Hematopoietic multipotent progenitor cell treated with erythropoietin and hydrocortisone succinate and interleukin-3 and kit ligand, for 8 days (in vitro differentiated cells): ENCODE data around the gene TNFSF4.
"Not testable (repeated sequence)": the region's sequence is repeated elsewhere in the genome, so short reads cannot be mapped to it uniquely, and the experiment has no call there.

ENCODE experiments used
- DNase-seq: peaks from one replicate; pipeline ENCODE4 v3.0.0-alpha.2; 2015

Gene TNFSF4

DNA sequence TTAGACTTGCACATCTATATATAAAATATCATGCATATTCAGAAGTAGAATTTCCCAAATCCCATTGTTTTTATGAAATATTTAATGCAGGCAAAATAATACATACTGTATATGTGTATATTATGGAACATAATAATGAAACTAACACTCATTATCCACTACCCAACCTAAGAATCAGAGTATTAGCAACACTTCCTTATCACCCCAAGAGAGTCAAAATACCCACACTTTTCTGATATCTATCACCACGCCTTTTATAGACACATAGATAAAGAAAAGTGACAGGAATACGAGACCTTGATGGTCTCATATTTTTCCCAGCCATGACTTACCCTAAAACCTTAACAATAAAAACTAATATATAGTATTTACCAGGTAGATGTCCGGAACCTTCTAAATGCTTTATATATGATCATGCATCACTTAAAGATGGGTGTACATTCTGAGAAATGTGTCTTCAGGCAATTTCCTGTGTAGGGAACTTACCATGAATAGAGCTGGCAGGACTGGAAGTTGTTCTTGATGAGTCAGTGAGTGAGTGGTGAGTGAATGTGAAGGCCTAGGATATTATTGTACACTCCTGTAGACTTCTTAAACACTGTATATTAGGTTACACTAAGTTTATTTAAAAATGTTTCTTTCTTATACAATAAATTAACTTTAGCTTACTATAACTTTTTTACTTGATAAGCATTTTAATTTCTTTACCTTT lies 45.5 kb downstream of the TNFSF4 start:
- no peak for DNase-seq

- DNase-seq: not testable (repeated sequence)
Measured at GRCh38 chr1:173153964-173154363, 53.2 kb downstream of the TNFSF4 start.

- DNase-seq: no peak
Measured at GRCh38 chr1:173153503-173153902, 53.6 kb downstream of the TNFSF4 start.

DNA sequence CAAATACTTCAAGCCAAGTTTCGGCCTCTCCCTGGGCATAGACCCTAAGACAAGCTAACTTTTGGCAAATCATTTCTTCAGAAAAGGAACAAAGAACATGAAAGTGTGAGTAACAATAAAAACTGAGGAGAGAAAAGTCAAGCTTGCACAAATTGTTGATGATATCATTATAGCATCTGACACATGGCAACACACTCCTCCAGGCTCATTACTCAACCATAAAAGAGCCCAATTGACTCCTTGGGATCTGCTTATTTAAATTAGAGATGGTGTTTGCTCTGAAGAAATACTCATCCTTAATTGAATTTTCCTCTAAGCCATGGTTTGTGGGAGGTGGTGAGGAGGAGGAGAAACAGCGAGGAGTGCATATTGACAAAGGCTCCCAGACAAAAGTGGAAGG lies 54.5 kb downstream of the TNFSF4 start:
- no peak for DNase-seq

- DNase-seq: no peak
Measured at GRCh38 chr1:173150795-173151194, 56.3 kb downstream of the TNFSF4 start.

DNA sequence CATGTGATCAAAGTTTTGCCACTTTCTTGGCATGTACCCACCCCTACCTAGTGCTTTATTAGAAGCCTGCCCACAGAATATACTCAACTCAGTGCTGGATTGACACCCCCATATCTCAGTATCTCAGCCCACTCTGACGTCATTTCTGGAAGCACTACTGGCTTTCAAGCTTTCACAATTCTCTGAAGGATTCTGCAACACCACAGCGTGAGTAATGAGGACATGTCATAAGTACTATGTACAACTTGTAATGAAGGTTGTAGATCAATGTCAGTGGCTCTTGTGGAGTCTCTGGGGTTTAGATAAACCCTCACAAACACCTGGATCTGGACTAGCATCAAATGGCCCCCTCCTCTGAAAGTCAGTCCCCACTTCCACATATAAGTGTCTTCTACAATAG lies 57.2 kb downstream of the TNFSF4 start:
- DNase-seq: peak; percentile 3

- no peak for DNase-seq
Measured at GRCh38 chr1:173148971-173149370, 58.2 kb downstream of the TNFSF4 start.

GRCh38 chr1:173148545-173148944 lies 58.6 kb downstream of the TNFSF4 start:
- DNase-seq: no peak

- DNase-seq: no peak
Measured at GRCh38 chr1:173140733-173141132, 66.4 kb downstream of the TNFSF4 start.

- DNase-seq: no peak
Measured at GRCh38 chr1:173139706-173140105, 67.4 kb downstream of the TNFSF4 start.

- DNase-seq: no peak
Measured at GRCh38 chr1:173137107-173137706, 69.9 kb downstream of the TNFSF4 start.

GRCh38 chr1:173134800-173135199 lies 72.3 kb downstream of the TNFSF4 start:
- no peak for DNase-seq

GRCh38 chr1:173134029-173134428 lies 73.1 kb downstream of the TNFSF4 start:
- DNase-seq: no peak
